GM12891 (cell line): Measurements from ENCODE around the gene FAM174A.

ENCODE experiments used
- DNase-seq: peaks from one replicate; pipeline ENCODE4 v3.0.0; 2011; ENCODE audit warnings: low spot score; ENCODE audit not compliant: insufficient read length
- FAIRE-seq: peaks from 2 replicates; lab custom pipeline; 2011; peaks lifted over from hg19 to GRCh38; lab: Jason Lieb, UNC
- PAX5 ChIP-seq: IDR thresholded peaks from 2 replicates; pipeline ENCODE4 v1.6.1; 2011; ENCODE audit warnings: low read length, moderate library complexity, mild to moderate bottlenecking; ENCODE audit not compliant: insufficient read depth, severe bottlenecking
- POLR2A ChIP-seq: IDR thresholded peaks from 2 replicates; pipeline ENCODE4 v1.6.1; 2011; ENCODE audit warnings: low read depth, low read length, control low read depth
- POLR2AphosphoS5 ChIP-seq: IDR thresholded peaks from 2 replicates; pipeline ENCODE4 v1.6.1; 2011; ENCODE audit warnings: low read depth, low read length, control low read depth
- POU2F2 ChIP-seq: IDR thresholded peaks from 2 replicates; pipeline ENCODE4 v1.6.1; 2011; ENCODE audit warnings: low read depth, mild to moderate bottlenecking, control low read depth, low read length, moderate library complexity
- SPI1 ChIP-seq: IDR thresholded peaks from 2 replicates; pipeline ENCODE4 v1.6.1; 2011; ENCODE audit warnings: low read depth, low read length, control low read depth
- TAF1 ChIP-seq: IDR thresholded peaks from 2 replicates; pipeline ENCODE4 v1.6.1; 2011; ENCODE audit warnings: low read depth, low read length, control low read depth

The FAM174A gene

DNA sequence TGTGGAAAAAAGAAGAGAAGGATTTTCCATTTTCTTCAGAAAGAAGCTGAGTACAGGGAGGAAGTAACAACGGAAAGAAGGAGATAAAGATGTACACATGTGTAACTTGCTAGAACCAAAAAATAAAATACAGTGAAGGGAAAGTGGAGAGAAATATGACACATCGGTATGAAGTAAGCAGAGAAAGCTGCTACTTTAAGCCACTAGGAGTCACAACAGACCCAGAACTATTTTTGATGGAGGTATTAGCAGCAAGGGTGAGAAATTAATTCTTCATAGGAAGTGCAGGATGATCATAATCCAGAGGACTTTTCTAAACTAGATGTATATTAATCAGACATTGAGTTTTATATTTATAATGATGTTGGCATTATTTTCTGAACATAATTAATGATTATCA, 88.5 kb downstream of the FAM174A start:
- TF ChIP-seq POLR2A, result no peak
- peak; percentile 62 for FAIRE-seq
- no peak for DNase-seq

GRCh38 chr5:100634937-100635534, 99.9 kb downstream of the FAM174A start:
- DNase-seq (no peak), FAIRE-seq (no peak)
- TF ChIP-seq SPI1 (no peak), PAX5 (no peak), POU2F2 (no peak), TAF1 (no peak), POLR2A (no peak), POLR2AphosphoS5 (no peak)
